Stimulated activated CD8-positive, alpha-beta memory T cell treated with anti-CD3 and anti-CD28 coated beads, Interleukin-4, amount 100 ng/mL, for 48 hours (primary cell): Measurements from ENCODE around the gene PTPRO.

Experiments
- DNase-seq: peaks from one replicate; pipeline ENCODE4 v3.0.0-alpha.2; 2020

PTPRO gene

DNA sequence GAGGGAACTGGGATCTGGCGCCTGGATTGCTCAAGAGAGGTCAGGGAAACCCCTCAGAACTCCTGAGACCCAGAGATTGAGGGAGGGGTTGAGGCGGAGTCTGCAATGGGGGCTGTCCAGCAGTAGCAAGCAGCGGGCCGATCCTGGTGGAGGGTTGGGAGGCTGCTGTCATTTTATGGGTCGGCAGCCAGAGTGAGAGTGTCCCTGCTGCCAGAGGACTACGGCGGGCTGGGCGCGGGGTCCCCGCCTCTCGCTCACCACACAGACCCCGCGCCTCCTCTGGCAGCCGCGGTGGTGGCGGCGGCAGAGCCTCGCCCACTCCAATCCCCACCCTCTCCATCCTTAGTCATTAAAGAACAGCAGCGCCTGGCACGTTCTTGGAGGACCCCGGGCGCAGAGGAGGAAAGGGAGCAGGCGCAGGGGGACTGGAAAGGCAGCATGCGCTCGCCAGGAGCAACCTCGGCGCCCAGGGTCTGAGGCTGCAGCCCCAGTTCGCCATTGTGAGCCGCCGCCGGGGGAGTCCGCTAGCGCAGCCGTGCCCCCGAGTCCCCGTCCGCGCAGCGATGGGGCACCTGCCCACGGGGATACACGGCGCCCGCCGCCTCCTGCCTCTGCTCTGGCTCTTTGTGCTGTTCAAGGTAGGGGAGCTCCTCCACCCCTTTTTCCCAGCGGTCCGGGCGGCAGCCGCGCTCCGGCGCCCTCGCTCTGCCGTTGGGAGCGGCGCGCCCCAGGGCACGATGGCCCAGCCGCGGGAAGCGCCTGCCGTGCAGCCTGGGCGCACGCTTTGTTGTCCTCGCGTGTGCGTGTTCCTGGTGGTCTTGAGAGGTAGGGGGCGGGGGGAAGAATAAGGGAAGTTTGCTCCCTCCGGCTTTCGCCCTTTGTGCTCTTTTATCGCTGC is at the start of gene PTPRO:
TSS of gene PTPRO (plus strand) at position 345 of the 898 bp plus-strand sequence.
- DNase-seq: no peak

DNA sequence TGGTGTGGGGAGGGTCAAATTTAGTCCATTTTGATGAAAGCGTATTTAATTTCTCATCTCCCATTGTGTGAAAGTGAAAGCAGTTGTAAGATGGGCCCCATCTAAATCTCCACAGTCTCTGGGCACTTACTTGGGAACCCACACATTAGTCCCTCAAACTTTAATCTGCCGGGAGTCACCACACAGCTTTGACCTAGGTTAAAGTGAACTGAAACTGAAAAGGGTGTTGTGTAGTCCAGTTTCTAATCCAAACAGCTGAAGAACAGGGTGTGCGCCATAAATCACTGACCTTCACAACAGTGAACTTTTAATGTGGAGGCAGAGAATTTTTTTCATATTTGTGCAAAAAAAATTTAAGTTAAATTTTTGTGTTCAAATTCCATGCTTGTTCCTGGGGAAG is 48.4 kb upstream of the PTPRO start:
- DNase-seq: no peak

- DNase-seq: no peak
Measured at GRCh38 chr12:15274561-15274967, 47.7 kb upstream of the PTPRO start.

DNA sequence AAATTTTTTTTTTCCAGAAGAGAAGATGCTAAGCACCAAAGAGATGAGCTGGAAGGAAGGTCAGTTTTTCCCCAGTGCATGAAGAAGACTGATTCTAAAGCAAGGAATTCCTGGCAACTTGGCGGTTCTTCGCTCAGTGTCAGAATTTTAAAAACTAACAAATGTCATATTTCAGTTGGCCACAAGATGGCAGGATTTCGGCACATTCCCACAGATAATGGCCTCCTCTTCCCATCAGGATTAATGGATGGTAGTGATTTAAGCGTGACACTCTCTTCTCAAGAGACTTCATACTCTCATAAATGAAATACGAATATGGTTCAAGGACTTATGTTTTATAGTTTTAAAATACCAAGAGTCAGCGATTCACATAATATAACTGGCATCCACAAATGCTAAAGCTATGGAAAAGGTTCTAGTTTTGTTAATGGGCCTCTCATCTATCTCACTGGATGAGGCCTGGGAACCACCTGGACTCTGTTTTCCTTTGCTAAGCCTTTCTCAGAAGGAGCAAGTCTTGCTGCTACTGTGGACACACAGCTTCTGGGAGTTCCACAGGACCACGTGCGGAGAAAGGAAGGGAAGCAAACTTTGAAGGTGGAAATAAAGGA is 46.1 kb upstream of the PTPRO start:
- no peak for DNase-seq

DNA sequence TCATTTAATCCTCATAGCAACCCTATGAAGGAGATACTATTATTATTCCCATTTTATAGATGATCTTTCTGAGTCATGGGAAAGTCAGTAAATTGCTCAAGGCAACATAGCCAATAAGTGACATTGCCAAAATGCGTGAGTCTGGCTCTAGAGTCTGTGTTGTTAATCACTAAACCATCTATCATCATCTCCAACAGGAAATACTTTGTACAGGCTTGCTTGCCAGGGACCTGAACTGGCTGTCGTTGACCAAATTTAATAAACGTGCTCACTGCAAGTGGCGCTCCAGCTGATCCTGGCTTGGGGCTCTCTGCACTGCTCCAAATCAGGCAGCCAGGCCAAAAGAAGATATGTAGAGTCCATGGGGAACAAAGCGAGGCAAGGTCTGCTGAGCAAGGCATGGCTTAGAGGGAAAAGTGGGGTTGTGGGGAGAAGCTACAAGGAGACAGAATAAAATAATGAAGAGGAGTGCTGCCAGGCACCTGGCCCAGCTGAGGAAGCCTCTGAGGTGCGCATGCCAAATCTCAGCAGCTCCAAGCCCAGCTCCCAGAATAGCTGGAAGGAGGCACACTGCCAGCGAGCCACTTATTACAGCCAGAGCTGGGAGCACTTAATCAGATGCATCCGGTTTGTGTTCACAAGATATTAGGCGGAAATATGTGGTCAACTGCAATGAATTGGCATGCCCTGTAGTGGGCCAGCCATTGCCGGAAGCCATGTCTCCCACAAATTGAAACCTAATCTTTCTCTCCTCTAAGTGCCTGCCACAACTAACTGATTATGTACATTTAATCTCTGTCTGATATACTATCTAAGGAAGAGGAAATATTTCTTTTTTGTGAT is 43.3 kb upstream of the PTPRO start:
- DNase-seq: no peak

GRCh38 chr12:15280930-15281329 is 41.4 kb upstream of the PTPRO start:
- DNase-seq: no peak

DNA sequence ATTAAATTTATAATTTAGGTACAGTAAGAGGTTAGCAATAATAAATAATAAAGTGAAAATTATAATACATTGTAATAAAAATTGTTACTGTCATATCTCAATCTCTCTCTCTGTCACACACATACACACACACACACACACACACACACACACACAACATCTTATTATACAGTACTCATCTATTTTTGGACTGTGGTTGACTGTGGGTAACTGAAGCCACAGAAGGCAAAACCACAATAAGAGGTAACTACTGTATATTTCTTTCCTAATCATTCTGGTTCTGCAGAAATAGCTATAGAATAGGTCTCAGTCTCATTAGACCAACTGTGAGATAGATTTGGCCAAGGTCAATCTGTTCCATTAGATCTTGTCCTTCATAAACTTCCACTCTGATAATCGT is 33.1 kb upstream of the PTPRO start:
- DNase-seq: no peak

DNA sequence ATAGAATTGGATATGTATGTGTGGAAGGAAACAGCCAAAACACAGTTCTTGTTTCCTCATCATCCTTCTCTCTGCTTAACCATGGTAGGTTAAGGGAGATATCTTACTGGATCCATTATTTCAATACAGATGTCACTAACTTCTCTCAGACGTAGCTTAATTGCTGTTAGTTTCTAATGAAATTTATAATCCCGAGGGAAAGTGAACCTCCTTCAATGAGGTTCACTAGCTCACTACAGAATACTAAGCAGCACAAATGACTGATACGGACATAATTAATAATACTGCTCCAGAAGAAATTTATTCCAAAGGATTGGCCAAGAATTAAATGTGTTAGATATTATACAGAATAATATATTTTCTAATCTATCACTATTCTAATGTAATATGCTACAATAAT is 28.6 kb upstream of the PTPRO start:
- DNase-seq: no peak

DNA sequence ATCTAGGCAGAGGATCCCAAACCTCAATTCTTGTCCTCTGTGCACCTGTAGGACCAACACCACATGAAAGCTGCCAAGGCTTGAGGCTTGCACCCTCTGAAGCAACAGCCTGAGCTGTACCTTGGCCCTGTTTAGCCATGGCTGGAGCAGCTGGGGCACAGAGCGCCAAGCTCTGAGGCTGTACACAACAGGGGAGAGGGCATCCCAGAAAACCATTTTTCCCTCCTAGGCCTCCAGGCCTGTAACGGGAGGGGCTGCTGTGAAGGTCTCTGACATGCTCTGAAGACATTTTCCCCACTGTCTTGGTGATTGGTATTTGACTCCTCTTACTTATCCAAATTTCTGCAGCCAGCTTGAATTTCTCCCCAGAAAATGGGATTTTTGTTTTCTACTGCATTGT is 22.4 kb upstream of the PTPRO start:
- DNase-seq: no peak

GRCh38 chr12:15304296-15304695 is 18.0 kb upstream of the PTPRO start:
- no peak for DNase-seq

- no peak for DNase-seq
Measured at GRCh38 chr12:15306605-15307004, 15.7 kb upstream of the PTPRO start.

- DNase-seq: no peak
Measured at GRCh38 chr12:15307079-15307478, 15.2 kb upstream of the PTPRO start.

DNA sequence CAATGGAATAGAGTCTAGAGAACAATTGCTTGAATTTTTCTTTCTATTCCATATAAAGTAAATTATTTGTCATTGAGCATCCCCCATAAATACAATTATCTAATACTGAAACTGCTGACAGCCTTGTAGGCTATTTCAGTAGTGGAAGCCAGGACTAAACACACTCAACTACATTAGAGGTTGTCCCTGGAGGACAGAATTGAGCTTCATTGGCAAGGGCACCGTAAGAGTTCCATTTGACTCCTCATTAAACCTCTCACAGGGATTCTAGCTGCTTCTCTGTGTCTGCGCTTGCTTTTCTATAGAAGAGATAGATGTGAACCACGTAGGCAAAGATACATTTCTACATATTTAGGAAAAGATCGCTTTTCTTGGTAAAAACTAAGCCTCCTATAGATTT is 3.5 kb upstream of the PTPRO start:
- DNase-seq: no peak

DNA sequence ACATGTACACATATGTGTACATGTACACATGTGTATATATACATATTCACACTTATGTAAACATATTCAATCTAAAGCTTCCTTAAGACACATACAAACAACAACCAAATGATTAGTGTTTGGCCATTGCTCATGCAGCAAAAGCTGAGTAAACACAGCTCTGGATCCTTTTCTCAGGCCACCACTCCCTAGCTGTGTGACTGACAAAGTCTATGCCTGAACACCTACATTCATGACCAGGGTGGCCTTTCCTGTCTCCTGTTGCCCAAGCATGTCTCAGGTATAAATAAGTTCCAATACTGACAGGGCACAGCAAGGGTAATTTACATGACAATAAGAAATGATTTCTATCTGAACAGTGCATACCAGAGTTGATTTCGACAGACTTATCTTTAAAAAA is 1.4 kb upstream of the PTPRO start:
- no peak for DNase-seq

- no peak for DNase-seq
Measured at GRCh38 chr12:15323480-15323879, 1.2 kb downstream of the PTPRO start.

DNA sequence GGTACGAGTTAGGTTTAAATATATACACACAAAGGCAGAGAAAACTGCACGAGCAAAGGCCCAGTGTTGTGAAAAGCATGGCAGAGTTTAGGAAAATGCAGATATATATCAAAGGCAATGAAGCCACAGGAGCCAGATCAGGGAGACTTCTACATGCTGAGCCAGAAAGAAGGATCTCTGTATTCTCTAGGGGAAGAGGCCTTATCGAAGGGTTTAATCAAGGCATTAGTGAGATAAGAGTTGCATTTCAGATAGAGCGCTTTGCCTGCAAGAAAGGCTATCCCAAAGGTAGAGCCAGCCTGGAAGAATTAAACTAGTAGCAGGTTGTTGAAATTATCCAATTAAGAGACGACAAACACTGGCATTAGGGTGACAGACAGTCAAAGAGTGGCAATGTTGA is 7.6 kb downstream of the PTPRO start:
- no peak for DNase-seq

DNA sequence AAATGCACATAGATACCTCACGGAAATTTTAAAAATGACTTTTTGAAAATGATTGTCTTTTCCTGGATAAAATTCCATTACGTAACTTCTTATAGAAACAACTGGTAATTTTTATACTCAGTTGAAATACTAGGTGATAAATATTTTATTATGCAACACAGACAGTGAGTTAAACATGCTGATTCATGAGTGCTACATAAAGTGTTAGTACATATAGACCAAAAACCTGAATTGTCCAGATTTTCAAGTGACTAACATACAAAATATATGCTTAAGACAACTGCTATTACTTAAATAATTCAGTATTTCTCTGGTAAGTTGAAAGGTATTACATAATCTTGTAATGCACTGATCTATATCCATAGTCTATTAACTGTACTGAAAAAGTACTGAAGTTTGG is 11.9 kb downstream of the PTPRO start:
- DNase-seq: no peak

- no peak for DNase-seq
Measured at GRCh38 chr12:15335959-15336358, 13.7 kb downstream of the PTPRO start.

- DNase-seq: no peak
Measured at GRCh38 chr12:15336768-15337553, 14.7 kb downstream of the PTPRO start.

GRCh38 chr12:15341371-15341770 is 19.1 kb downstream of the PTPRO start:
- DNase-seq: no peak

DNA sequence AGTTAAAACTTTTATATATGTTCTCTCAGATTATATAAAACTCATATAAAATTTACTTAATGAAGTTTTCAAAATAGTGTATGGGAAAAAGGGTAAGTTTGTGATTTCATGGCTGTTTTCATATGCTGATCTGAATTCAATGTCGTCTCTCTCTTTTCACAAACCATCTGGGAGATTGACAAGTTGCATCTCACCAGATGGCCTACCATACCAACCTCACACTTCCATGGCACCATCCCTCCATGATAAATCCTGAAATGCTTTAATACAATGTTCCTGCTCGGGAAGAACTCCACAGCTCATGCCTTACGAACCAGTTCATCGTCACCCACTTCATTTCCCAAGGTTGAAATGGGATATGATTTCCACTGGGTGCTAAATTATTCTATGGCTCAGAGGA is 22.3 kb downstream of the PTPRO start:
- DNase-seq: no peak

DNA sequence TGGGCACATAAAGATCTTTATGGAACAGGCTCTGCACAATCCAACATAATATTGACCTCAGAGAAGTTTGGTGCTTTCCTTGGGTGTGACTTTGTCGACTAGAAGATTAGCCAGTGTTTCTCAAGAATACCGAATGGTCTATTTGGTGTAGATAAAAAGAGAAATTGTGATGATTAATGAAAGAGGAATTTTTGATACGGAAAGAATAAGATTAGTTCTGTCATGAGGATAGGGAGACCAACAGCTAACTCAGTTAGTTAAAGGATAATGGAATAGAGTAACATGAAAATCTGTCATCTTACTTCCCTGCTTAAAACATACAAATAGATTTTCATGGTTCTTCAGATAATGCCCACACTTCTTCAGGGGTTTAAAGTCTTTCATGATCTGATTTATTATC is 24.2 kb downstream of the PTPRO start:
- DNase-seq: no peak

DNA sequence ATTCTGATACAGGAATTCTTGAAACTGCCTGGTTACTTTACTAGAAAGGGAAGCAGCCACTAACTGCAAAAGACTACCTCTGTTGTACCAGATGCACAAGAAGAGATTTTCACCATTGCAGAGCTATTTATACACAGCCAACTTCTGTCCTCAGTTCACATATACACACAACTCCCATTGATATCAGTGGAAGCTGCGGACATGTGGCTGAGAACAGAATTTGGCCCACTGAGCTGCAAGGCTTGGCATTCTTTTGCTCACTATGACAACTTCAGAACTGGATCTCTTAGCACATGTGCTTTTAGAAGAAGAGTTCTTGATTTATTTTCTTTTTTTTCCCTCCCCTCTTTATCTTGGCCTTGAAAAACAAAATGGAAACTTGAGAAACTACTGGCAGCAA is 28.3 kb downstream of the PTPRO start:
- DNase-seq: no peak
